ENCODE data around the gene SIRT7. TPM values are rescaled to one million over a fixed set of nuclear protein-coding genes. Genes with fewer than 3 reads are reported as not detected.

SIRT7 gene
- total RNA-seq, 4 donors from 2014 or later, result 52.6 to 81.0 (median 60.7) TPM

- Histone ChIP-seq H3K27me3 (peaks cover 0 to 20% (median 0%) of the 10 kb centered on the region in 4 donors), H3K36me3 (peaks cover 4 to 78% (median 11%) of the 10 kb centered on the region in 3 donors), H3K9me3 (no peaks in the 10 kb centered on the region), H3K27ac (no peak overlapping the region), H3K4me3 (no peak overlapping the region), H3K4me1 (peaks cover 11 to 35% (median 13%) of the 10 kb centered on the region in 3 donors)
- intact Hi-C loops (cut with DNase I), result no loop called here
- DNase-seq, result no peak
- WGBS, 2 donors, result 91 to 95% methylated on average over 8 to 17 of the region's 24 CpGs
- no peak for TF ChIP-seq POLR2A (IDR thresholded peaks at IDR 0.05)
- no peak for TF ChIP-seq CTCF (IDR thresholded peaks at IDR 0.05)
Observed at GRCh38 chr17:81903896-81904599, 13.9 kb downstream of the SIRT7 start.

GRCh38 chr17:81903415-81903831, 14.6 kb downstream of the SIRT7 start:
- no peak overlapping the region for H3K4me3 ChIP-seq
- no peaks in the 10 kb centered on the region for H3K9me3 ChIP-seq
- TF ChIP-seq CTCF (IDR thresholded peaks at IDR 0.05), result no peak
- no peak for TF ChIP-seq POLR2A (IDR thresholded peaks at IDR 0.05)
- H3K27ac ChIP-seq, result no peak overlapping the region
- peaks cover 0 to 20% (median 0%) of the 10 kb centered on the region in 4 donors for H3K27me3 ChIP-seq
- H3K36me3 ChIP-seq, result peaks cover 4 to 78% (median 11%) of the 10 kb centered on the region in 3 donors
- H3K4me1 ChIP-seq, result peaks cover 11 to 38% (median 13%) of the 10 kb centered on the region in 3 donors
- WGBS, 2 donors, result 100% methylated on average over 2 of the region's 10 CpGs; no CpG with 5 or more reads in 1 of the 2 donors
- no peak for DNase-seq
- intact Hi-C loops (cut with DNase I), result no loop called here

- peak overlapping the region; percentile 23 to 62 (median 39) for H3K4me3 ChIP-seq
Observed at GRCh38 chr17:81902653-81903414, 15.1 kb downstream of the SIRT7 start.

GRCh38 chr17:81902023-81902652, 15.8 kb downstream of the SIRT7 start, which contains the start of gene NPB:
Gene NPB (plus strand): TSS chr17:81902238. CDS start chr17:81902278, 40 bp downstream.
- no peak for TF ChIP-seq POLR2A (IDR thresholded peaks at IDR 0.05)
- no peak for TF ChIP-seq CTCF (IDR thresholded peaks at IDR 0.05)
- WGBS, 2 donors, result no CpG with 5 or more reads among the region's 79 CpGs
- Histone ChIP-seq H3K9me3 (no peaks in the 10 kb centered on the region), H3K36me3 (peaks cover 9 to 78% (median 10%) of the 10 kb centered on the region in 3 donors), H3K4me1 (peaks cover 11 to 43% (median 13%) of the 10 kb centered on the region in 3 donors), H3K27ac (peak within 1 kb of the TSS in 1 of 4 donors; percentile 19), H3K4me3 (peak within 1 kb of the TSS; percentile 23 to 62 (median 39)), H3K27me3 (peaks cover 0 to 20% (median 0%) of the 10 kb centered on the region in 4 donors)
- no peak for DNase-seq
- intact Hi-C loops (cut with DNase I), result no loop called here

More at GRCh38 chr17:81902653-81903414, 15.1 kb downstream of the SIRT7 start:
- peak overlapping the region in 1 of 4 donors; percentile 19 for H3K27ac ChIP-seq
- no peak for DNase-seq
- H3K36me3 ChIP-seq, result peaks cover 4 to 78% (median 12%) of the 10 kb centered on the region in 3 donors
- H3K4me1 ChIP-seq, result peaks cover 11 to 43% (median 13%) of the 10 kb centered on the region in 3 donors
- WGBS, 2 donors, result no CpG with 5 or more reads among the region's 47 CpGs
- no peaks in the 10 kb centered on the region for H3K9me3 ChIP-seq
- intact Hi-C loops (cut with DNase I), result no loop called here
- TF ChIP-seq CTCF (IDR thresholded peaks at IDR 0.05), result no peak
- TF ChIP-seq POLR2A (IDR thresholded peaks at IDR 0.05), result no peak
- peaks cover 0 to 20% (median 0%) of the 10 kb centered on the region in 4 donors for H3K27me3 ChIP-seq
